Renal cortical epithelial cell (primary cell): ENCODE data around the gene GLE1. TPM values are rescaled to one million over a fixed set of nuclear protein-coding genes. Genes with fewer than 3 reads are reported as not detected.
"Not testable (repeated sequence)": the region's sequence is repeated elsewhere in the genome, so short reads cannot be mapped to it uniquely, and the experiment has no call there.

Experiments
- DNase-seq: peaks from one replicate; pipeline ENCODE4 v3.0.0-alpha.2; 2011; ENCODE audit warnings: low read depth
- total RNA-seq: library from RNA; depleted of rRNA; stranded (reverse); fragments of >200 nt; gene quantifications from 2 replicates; pipeline ENCODE4 v1.2.3, GENCODE V29; 2014

The GLE1 gene
- total RNA-seq, 1 donor from 2014 or later = 29.2 TPM

DNA sequence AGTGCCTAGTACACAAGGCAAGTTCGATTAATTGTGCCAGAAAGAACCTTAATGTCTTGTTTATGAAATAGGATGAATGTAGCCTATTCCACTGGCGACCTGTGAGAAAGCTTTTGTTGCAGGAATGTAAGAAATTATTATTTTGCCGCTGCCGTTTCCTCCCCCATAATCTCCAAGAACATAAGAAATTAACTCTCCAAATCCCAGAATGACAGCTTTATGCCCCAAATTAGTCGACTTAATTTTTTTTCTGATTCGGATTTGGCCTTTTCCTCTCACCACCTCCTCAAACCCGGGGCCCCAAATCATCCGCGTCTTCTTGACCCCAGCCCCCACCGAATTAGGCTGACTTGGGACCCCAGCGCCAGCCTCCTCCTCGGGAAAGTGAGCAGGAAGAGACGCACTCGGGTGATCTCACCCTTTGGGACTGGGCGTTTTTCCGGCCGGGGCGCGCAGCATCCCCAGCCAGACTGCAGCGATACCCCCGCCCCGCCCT is 47.2 kb downstream of the GLE1 start:
- no peak for DNase-seq

- DNase-seq = peak; percentile 49
These were observed 47.7 kb downstream of the GLE1 start, which contains the start of gene SPTAN1 for GRCh38 chr9:128552153-128552743. Gene SPTAN1 (plus strand): TSS chr9:128552587. CDS start chr9:128566741, 14,154 bp downstream.

DNA sequence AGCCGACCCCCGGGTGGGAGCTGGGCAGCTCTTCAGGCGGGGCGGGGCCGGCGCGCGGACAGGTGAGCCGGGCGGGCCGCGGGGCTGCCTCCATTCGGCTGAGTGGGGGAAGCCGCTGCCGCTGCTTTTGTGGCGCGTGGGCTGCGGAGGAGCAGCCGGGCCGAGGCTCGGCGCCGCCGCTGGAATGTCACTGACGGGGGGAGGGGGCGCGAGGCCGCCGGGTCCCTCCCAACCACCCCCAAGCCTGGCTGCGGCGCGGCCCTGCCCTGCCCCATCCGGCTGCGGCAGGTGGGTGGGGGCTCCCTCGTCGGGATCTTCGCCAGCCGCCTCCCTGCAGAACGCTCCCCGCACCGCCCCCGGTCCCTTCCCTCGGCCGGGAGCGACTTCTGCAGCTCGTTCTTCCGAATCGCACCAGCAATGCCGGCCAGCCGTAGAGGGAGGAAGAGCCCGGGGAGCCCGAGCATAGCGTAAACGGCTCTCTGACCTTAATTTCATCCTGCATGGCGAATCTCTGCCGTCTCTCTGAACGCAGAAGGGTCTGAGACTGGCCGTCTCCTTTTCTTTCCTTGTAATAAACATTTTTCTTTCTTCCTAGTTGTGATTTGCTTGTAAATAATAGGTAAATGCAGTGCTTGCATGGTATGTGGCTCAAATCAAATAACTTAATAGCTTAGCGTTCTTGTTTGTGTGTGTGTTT is 48.4 kb downstream of the GLE1 start:
- no peak for DNase-seq

DNA sequence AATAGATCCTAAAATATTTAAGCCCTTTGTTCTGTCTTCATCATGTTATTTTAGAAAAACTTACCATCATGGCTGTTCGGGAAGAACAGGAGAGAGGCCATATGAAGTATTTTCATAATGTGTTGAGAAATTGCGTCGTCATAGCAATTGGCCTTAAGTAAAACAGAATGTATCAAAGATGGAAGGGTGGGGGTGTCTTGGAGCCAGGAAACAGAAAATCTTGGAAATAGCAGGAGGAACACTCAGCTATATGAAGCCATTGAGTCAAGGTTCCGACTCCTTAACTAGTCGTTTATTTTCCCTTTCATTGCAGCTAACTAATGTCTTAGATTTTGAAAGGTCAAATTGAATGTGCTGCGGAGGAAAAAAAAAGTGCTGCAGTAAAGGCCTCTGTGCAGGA is 49.2 kb downstream of the GLE1 start:
- DNase-seq = peak; percentile 35

DNA sequence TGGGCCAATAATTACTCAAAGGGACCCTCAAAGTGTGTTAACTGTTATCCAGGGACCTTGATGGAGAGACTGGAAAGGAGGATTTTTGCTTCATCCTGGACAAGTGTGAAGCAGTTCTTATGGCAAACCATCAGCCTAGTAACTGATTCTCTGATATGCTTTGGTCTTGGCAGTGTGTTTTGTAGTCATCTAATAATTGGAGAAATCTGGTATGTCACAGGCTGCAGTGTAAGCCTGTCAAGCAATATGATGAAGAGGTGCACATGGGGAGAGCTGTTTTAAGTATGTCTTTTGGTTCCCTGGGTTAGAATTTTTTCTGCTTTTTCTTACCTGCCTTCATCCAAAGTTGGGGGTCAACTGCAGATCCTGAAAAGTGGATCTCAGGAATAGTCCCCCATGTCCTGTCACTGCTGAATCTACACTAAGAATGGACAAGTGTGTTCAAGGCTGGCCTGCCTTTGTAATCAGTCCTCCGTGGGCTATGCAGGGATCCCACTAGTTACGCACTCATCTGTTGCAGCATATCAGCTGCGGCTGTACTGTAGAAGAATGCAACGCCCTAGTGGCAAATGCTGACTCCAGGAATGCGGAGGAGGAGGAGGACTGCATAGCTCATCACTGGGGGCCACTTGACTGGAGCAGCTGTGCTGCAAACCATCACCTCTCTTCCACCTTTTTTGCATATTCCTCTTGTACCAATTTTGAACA is 49.8 kb downstream of the GLE1 start:
- peak; percentile 86 for DNase-seq

- DNase-seq = peak; percentile 81
These were observed 50.7 kb downstream of the GLE1 start for GRCh38 chr9:128555180-128555721.

DNA sequence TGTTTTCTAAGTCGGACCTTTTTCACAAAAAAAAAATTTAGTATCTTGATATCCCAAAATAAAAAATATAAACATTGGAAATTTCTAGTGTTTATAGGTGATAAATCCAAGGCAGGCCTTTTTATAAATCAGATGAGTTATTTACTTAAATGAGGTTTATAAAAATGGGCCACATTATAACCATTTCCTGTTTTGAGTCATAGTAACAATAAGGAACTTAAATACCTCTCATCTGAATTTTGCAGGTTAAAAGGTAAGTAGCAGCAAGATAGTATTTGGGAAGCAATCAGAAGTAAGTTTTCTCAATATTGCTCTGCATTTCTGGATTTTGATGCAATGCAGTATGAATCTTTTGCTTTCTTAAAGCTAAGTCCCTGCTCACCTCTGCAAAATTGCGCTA is 51.8 kb downstream of the GLE1 start:
- no peak for DNase-seq

DNA sequence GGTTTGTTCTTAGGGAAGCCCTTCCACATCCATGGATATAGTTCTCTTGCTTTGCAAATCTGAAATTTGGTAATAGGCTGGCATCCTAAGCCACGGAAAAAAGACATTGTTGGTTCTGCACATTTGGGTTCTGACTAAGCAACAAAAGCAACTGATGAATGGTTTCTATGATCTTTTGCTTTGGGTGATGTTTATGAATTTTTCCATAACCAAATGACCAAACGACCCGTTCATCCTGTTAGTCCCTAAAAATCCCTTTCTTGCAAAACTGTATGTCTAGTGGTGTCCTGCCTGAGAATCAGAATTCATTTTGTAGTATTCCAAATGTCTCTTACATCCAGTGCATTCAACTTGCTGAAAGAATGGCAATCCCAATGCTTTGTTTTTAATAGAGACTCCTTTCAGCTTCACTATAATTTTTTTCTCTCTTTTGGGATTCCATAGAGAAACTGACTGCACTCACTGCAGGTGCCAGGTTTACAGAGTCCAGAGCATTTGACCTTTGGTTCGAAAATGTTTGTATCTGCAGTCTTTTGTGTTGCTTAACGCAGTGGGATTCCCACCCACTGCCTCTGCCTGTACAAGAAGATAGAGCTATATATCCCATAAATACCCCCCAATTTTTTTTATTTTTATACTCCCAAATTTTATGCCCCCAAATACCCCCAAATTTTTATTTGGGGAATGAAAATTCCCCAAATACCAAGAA is 52.6 kb downstream of the GLE1 start:
- no peak for DNase-seq

DNA sequence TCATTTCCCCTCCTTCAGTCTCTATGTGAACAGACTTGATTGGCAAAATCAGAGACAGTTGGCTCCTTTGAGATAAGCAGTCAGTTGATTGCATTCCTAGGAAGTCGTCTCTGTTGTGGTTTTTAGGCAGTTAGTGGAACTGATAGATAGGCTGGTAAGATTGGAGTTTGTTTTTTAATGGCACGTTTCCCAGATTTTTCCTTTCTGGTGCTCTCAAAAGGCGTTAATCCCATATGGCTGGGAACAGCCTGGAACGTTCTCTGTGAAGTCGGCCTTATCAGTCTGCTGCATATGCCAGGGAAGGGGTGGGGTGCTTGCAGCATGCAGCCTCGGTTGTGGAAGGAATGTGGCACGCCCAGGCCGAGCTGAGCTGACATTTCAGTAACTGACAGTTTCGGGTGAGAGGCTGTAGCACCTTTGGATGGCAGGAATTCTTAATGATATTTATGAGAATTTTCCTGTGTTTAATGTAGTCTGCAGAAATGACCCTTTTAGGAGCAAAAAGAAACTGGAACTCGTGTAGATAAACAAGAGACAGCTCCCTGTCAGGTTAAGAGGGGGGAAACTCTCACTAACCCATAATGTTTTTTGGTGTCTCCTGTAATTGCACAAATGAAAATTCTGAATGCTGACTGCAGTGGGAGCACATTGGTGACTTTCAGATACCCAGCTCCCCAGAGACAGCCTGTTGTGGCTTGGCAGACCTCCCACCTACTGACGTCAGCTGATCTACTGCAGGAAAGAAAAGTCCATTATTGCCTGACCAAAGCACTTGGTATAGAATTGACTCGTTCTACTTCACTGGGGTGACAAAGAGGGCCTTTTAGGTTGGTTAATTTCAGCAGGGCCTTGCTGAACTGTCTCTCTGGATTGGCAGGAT is 54.2 kb downstream of the GLE1 start:
- peak; percentile 89 for DNase-seq

GRCh38 chr9:128565578-128565977 is 61.1 kb downstream of the GLE1 start:
- no peak for DNase-seq

- no peak for DNase-seq
These were observed 64.1 kb downstream of the GLE1 start for GRCh38 chr9:128568470-128569078.

- DNase-seq = no peak
These were observed 71.0 kb downstream of the GLE1 start for GRCh38 chr9:128575469-128575868.

DNA sequence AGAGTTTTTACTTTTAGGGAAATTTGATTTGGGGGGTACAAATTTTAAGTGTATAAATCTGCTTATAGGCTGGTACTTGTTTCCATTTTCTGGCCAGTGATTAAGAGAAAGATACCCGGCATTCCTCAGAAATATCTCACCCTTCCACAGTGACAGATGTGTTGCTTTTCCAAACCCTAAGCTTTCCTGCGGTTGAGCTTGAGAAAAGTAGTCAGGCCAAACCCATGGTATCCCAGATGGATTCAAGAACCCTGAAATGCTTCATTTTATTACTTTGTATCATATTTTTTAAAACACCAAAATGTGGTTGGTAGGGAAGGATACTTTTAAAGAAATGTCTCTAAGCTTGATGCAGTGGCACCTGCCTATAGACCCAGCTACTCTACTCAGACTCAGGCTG is 71.4 kb downstream of the GLE1 start:
- no peak for DNase-seq

GRCh38 chr9:128577206-128577605 is 72.7 kb downstream of the GLE1 start:
- DNase-seq = no peak

- no peak for DNase-seq
These were observed 74.7 kb downstream of the GLE1 start for GRCh38 chr9:128579194-128579593.

DNA sequence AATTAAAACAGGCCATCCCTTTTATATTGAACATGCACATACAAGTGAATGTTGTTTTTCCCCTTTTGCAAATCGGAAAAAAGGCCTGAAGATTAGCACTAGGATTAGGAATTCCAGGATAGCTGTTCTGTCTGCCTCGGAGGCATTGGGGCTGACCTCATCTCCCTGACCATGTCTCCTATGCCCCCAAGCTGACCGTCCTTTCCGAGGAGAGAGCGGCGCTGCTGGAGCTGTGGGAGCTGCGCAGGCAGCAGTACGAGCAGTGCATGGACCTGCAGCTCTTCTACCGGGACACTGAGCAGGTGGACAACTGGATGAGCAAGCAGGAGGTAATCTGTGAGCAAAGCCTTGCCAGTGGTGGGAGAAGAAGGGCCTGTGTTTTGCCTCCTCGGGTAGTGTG is 76.2 kb downstream of the GLE1 start:
- DNase-seq = no peak

DNA sequence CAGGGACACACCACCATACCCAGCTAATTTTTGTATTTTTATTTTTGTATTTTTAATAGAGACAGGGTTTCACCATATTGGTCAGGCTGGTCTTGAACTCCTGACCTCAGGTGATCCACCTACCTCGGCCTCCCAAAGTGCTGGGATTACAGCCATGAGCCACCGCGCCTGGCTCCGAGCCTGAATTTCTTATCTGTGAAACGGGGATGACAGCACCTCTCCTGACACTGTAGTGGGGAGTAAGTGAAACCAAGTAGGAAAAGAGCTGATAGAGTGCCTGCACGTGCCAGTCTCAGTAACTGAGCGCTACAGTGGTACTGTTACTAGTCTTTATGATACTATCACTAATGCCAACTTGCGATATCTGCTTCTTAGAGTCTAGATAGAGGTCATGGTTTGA is 80.6 kb downstream of the GLE1 start:
- not testable (repeated sequence) for DNase-seq

DNA sequence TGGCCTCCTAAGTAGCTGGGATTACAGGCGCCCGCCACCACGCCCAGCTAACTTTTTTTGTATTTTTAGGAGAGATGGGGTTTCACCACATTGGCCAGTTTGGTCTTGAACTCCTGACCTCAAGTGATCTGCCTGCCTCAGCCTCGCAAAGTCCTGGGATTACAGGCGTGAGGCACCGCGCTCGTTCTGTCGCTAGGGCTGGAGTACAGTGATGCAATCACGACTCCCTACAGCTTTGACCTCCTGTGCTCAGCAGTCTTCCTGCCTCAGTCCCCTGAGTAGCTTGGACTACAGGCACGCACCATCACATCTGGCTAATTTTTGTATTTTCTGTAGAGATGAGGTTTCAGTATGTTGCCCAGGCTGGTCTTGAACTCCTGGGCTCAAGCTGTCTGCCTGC is 82.4 kb downstream of the GLE1 start:
- not testable (repeated sequence) for DNase-seq

- DNase-seq = no peak
These were observed 82.9 kb downstream of the GLE1 start for GRCh38 chr9:128587453-128587852.

DNA sequence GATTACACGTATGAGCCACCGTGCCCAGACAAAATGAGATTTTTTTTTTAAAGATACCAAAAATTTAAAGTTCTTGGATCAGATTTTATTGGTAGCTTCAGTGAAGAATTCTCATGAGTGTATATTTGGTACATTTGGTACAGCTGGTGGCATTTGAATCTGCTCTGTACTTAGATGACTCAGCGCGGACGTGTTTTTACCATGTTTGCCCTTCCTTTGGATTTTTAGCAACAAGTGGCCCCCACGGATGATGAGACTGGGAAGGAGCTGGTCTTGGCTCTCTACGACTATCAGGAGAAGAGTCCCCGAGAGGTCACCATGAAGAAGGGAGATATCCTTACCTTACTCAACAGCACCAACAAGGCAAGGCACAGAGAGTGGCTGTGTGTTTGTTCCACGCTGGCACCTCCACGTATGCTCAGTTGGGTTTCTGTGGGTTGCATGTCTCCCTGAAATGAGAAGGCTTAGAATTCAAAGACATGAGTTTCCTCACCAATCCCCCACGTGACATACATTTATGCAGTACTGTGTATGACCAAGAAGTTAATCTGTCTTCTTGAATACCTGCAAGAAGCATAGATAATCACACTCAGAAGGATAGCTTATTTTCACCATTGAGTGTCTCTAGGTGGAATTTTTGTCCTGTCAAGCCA is 84.2 kb downstream of the GLE1 start:
- DNase-seq = no peak
